Measurements from ENCODE around the gene GPR132.
"Not testable (repeated sequence)": the region's sequence is repeated elsewhere in the genome, so short reads cannot be mapped to it uniquely, and the experiment has no call there.

GPR132 gene

GRCh38 chr14:105075379-105076295, 10.4 kb upstream of the GPR132 start:
- peak; percentile 38 for DNase-seq (ENCODE audit: low read depth, low spot score)

DNA sequence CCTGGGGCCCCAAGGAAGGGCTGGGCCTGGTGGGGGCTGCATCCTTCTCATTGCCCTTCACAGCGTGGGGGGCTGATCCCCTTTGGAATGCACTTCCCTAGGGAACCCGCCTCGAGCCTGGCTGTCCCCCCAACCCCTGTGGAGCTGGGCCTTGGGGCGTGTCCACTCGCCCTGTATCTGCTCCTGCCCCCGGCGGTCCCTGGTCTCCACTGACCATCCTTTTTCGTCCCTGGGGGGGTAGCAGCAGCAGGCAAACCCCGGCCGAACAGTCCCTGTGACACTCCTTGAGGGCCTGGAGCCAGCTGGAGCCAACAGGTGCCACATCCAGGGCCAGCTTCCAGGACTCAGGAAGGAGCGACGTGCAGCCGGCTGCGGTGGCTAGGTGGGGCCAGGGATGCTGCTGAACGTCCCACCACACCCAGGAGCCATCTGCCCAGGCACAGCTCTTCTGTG, 9.4 kb upstream of the GPR132 start:
- DNase-seq (ENCODE audit: low read depth, low spot score) = no peak

- no peak for DNase-seq (ENCODE audit: low read depth, low spot score)
Measured at GRCh38 chr14:105073720-105074600, 8.7 kb upstream of the GPR132 start.

GRCh38 chr14:105072892-105073719, 7.9 kb upstream of the GPR132 start:
- DNase-seq (ENCODE audit: low read depth, low spot score) = no peak

DNA sequence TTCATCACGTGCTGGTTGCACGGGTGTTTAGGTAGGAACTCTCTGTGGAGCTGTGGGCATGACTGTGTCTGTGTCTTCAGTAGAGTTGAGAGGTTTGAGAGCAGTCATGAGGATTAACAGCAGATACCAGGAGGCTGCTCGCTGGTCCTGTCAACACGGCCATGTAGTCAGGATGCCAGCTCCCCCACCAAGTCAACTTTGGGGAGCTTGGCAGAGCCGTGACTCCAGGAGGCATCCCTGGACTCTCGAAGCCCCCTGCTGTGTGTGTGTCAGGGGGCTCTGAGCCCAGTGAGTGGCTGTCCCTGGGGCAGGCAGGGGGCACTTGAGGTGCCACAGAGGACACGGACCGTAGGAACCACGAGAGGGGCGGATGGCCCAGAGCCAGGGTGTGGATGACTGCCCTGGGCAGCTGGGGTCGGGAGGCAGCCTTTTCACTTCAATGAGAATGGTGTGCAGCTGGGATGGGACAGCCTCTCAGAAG, 7.2 kb upstream of the GPR132 start:
- no peak for DNase-seq (ENCODE audit: low read depth, low spot score)

GRCh38 chr14:105071942-105072341, 6.7 kb upstream of the GPR132 start:
- DNase-seq (ENCODE audit: low read depth, low spot score) = no peak

DNA sequence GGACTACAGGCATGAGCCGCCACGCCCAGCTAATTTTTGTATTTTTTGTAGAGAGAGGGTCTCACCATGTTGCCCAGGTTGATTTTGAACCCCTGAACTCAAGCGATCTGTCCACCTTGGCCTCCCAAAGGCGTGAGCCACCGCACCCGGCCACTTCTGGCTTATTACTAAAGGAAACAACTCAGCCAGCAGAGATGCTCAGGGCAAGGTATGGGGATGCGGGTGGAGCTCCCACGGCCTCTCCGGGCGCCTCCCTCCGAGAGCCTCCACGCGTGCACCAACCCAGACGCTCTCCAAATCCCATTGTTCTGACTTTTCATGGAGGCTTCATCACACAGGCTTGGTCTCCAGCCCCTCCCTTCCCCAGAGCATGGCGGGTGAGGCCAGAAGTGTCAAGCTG, 6.1 kb upstream of the GPR132 start:
- DNase-seq (ENCODE audit: low read depth, low spot score) = no peak

DNA sequence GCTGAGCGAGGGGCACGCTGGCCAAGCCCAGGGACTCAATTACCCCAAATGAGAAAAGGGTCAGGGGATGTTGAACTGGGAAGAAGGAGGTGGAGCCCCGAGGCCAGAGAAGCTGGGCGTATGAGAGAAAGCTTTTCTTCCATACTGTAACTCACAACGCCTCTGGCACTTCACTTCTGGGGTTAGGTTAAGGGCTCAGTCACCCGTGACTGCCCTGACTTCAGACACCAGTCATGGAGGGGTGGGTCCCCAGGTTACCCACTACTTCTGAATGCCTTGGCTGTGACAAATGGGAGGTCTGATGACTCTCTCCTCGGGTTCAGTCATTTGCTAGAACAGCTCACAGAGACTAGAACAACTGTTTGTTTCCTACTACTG, 5.5 kb upstream of the GPR132 start:
- DNase-seq (ENCODE audit: low read depth, low spot score) = no peak

GRCh38 chr14:105069871-105070759, 4.9 kb upstream of the GPR132 start:
- DNase-seq (ENCODE audit: low read depth, low spot score) = peak; percentile 22

- DNase-seq (ENCODE audit: low read depth, low spot score) = no peak
Measured at GRCh38 chr14:105069522-105069870, 4.3 kb upstream of the GPR132 start.

GRCh38 chr14:105068818-105069217, 3.6 kb upstream of the GPR132 start:
- DNase-seq (ENCODE audit: low read depth, low spot score) = no peak

DNA sequence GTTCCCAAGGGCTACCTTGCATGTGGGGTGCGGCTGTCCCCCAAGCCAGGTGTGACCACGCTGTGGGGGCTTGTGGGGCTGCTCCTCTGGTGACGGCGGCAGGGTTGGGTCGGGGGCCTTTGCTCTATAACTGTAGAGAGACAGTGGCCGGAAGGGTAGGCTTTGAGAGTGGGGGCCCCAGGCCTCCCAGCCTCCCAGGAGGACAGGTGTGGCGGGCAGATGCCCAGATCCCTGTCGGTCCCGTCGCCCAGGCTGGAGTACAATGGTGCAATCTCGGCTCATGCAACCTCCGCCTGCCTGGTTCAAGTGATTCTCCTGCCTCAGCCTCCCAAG, 2.7 kb upstream of the GPR132 start:
- no peak for DNase-seq (ENCODE audit: low read depth, low spot score)

DNA sequence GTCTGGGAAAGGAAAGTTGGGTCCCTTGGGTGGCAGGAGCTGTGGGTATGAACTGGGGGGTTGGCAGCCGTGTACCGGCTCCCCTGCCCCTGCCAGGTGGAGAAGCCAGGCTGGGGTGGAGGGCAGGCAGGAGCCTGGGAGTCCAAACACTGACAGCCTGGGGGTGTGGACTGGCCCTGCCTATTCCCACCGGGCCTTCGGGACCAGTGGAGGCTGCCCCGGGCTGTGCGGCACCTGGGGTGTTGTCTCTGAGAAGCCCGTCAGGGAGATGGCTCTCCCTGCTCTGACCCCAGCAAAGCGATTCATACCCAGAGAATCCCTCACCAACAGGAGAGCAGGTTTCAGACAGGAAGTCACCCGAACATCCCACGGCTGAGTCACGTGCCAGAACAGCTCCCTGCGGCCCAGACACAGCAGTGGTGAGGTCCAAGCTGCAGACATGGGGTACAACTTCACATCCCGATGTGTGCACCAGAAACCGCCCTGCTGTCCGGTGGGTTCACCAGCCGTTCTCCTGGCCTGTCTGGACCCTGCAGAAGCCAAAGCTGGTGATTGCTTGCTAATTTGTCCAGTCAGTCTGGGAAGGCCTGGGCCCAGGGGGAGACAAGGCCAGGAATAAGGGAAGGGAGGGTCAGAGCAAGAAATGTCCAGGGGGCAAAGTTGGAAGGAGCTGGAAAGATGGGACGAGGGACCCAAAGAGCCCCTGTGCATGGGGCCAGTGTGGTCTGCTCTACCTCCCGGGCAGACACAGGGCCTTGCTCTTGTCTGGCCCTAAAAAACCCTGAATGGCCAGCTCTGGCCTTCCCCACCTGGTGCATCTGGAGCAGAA, 2.1 kb upstream of the GPR132 start:
- no peak for DNase-seq (ENCODE audit: low read depth, low spot score)

DNA sequence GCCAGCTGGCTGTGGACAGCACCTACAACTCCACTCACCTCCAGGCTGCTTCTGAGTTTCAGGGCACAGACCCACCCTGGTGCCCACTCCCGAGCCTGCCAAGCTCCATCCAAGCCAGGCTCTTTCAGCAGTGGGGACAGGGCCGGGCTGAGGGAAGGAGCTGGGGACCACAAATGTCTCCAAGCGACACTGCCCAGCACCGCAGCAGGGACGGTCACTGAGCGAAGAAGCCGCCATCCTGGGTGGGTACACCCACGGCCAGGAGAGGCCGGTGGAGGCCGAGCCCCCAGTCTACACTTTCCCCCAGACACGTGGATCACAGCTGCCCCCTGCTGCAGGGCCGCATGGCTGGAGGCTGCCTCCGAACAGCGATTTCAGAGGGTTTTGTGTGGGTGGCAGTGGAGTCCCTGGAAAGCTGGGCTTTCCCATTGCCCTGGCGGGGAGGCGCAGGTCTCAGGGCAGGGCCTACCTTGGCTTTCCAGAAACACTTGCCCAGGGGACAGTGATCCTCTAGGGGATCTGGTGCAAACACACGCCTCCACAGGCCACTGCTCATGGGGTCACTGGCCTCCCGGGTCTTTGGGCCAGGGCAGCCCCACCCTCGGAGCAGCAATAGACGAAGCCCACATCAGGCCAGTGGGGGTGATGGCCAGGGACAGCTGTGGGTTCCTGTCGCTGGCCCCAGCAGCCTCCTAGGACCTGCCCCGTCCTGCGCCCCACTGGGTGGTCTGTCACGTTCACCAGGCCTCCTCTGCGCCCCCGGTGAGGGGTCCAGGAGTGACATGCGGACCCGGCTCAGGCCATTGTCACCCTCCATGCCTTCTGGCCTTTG, 1.2 kb upstream of the GPR132 start:
- DNase-seq (ENCODE audit: low read depth, low spot score) = no peak

- no peak for DNase-seq (ENCODE audit: low read depth, low spot score)
Measured at GRCh38 chr14:105064721-105065143, 498 bp downstream of the GPR132 start.

DNA sequence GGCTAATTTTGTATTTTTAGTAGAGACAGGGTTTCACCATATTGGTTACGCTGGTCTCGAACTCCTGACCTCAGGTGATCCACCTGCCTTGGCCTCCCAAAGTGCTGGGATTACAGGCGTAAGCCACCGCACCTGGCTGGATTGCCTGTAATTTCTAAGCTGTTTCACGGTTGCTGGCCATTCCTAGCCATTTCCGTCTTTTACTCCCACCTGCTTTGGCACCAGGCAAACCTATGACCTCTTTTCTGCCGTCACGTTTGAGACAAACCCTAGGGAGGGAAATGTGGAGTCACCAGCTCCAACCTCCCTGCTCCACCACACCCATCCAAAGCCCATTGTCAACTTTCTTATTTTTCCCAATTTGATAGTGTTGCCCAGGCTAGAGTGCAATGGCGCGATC, 1.2 kb downstream of the GPR132 start:
- no peak for DNase-seq (ENCODE audit: low read depth, low spot score)

GRCh38 chr14:105063506-105063905, 1.7 kb downstream of the GPR132 start:
- not testable (repeated sequence) for DNase-seq (ENCODE audit: low read depth, low spot score)

GRCh38 chr14:105063056-105063455, 2.2 kb downstream of the GPR132 start:
- DNase-seq (ENCODE audit: low read depth, low spot score) = no peak

GRCh38 chr14:105062048-105062433, 3.2 kb downstream of the GPR132 start:
- DNase-seq (ENCODE audit: low read depth, low spot score) = no peak
